Measurements from ENCODE around the gene INSM1.

DNA sequence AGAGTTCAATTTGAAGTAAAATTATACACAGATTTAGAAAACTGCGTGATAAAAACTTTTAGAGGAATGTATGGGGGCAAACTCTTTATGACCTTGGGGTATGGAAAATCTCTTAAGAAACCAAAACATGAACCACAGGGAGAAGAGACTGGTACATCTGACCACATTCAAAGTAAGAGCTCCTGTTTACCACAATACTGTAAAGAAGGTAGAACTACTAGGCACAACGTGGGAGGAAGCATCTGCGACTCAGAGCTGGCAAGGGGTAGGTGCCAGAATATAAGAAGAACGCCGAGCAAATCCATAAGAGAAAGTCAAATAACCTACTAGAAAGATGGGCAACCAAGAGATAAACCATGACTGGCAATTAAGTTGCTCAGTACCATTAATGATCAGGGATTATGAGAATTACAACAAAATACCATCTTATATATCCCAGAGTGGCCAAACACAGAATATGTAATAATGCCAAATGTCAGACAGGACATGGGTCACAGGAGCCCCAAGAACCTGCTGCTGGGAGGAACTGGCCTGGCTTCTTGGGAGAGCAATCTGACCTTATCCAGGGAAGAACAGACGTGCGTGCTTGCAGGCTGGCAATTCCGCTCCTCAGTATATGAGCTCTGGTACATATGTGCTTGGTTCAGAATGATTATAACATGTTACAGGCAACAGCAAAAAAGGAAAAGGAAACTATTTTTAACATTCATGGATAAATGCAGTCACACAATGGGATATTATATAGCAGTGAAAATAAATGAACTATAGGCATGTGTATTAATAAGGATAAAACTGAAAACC is 50.2 kb downstream of the INSM1 start:
- no peak for TF ChIP-seq CTCF (IDR thresholded peaks at IDR 0.05)
- TF ChIP-seq POLR2AphosphoS5 (IDR thresholded peaks at IDR 0.05; ENCODE audit: low read depth, low read length), result no peak
- TF ChIP-seq TCF7L2 (IDR thresholded peaks at IDR 0.05; ENCODE audit: low read depth, low read length), result no peak
- TF ChIP-seq SIN3A (IDR thresholded peaks at IDR 0.05; ENCODE audit: borderline replicate concordance, insufficient read depth, low read depth, low read length), result no peak
